ENCODE measurements around the gene YRDC.

- TF ChIP-seq, protein P1, sequence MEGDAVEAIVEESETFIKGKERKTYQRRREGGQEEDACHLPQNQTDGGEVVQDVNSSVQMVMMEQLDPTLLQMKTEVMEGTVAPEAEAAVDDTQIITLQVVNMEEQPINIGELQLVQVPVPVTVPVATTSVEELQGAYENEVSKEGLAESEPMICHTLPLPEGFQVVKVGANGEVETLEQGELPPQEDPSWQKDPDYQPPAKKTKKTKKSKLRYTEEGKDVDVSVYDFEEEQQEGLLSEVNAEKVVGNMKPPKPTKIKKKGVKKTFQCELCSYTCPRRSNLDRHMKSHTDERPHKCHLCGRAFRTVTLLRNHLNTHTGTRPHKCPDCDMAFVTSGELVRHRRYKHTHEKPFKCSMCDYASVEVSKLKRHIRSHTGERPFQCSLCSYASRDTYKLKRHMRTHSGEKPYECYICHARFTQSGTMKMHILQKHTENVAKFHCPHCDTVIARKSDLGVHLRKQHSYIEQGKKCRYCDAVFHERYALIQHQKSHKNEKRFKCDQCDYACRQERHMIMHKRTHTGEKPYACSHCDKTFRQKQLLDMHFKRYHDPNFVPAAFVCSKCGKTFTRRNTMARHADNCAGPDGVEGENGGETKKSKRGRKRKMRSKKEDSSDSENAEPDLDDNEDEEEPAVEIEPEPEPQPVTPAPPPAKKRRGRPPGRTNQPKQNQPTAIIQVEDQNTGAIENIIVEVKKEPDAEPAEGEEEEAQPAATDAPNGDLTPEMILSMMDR (IDR thresholded peaks at IDR 0.05), result no peak
- TF ChIP-seq POLR2A (IDR thresholded peaks at IDR 0.05; ENCODE audit: low read depth) (no peak), EP300 (IDR thresholded peaks at IDR 0.05) (no peak), POLR2AphosphoS5 (IDR thresholded peaks at IDR 0.05) (no peak)
Observed at GRCh38 chr1:37854406-37854805, 46.4 kb upstream of the YRDC start.
